WI38 (cell line): Measurements from ENCODE around the gene IRAK1BP1.

Experiments
- H3K4me3 ChIP-seq: 2 replicates; pipeline ENCODE4 v1.5.1; 2011; ENCODE audit warnings: low read depth, mild to moderate bottlenecking, control low read depth, low read length
- CTCF ChIP-seq: IDR thresholded peaks from 2 replicates; pipeline ENCODE4 v1.5.1; 2012; ENCODE audit warnings: low read depth, mild to moderate bottlenecking, control low read depth, low read length

Gene IRAK1BP1

GRCh38 chr6:78947529-78947928, 80.2 kb downstream of the IRAK1BP1 start:
- no peak for TF ChIP-seq CTCF
- peak overlapping the region; percentile 11; the same call in 1 of the 2 replicates for H3K4me3 ChIP-seq

DNA sequence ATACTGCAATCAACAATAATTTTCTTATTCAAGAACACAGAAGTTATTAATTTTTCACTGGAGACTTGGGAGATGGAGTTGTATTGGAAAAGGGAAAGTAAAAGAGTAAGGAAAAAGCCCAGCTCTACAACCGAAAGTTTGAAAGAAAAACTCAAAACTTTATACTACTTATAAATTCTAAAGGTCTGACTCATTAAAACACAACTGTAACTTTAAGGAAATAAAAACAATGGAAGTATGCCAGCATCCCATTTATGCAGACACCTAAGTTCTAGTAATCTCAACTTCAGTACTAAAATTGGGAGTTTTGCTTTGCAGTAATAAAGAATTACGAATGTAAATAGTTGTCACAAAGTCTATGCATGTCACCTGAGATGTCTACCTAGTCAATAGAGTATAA, 80.6 kb downstream of the IRAK1BP1 start:
- no peak for TF ChIP-seq CTCF

DNA sequence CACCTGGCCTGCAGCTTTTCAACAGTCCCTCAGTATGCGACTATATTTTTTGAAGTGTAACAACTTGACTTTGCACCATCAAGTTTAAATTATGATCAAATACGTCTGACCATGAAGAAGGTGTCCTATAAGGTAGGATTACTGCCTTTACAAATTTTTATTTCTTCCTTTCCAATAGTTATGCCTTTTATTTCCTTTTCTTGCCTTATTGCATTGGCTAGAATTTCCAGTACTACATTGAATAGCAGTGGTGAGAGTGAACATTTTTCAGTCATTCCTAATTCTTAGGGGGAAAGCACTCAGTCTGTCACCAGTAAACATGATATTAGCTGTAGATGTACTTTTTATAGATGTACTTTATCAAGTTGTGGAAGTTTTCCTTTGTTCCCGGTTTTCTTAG, 81.4 kb downstream of the IRAK1BP1 start:
- TF ChIP-seq CTCF, result no peak
- H3K4me3 ChIP-seq, result no peak overlapping the region

More for the DNA sequence above, 80.6 kb downstream of the IRAK1BP1 start:
- H3K4me3 ChIP-seq, result peak overlapping the region; percentile 11; the same call in 1 of the 2 replicates

GRCh38 chr6:78952362-78952761, 85.0 kb downstream of the IRAK1BP1 start:
- H3K4me3 ChIP-seq, result no peak overlapping the region

More at GRCh38 chr6:78952362-78952761, 85.0 kb downstream of the IRAK1BP1 start:
- TF ChIP-seq CTCF, result no peak
